Fibroblast of villous mesenchyme (primary cell): ENCODE measurements around the gene FAM117A. TPM values are rescaled to one million over a fixed set of nuclear protein-coding genes. Genes with fewer than 3 reads are reported as not detected.

Experiments used
- DNase-seq: peaks from one replicate; pipeline ENCODE4 v3.0.0-alpha.2; 2010; ENCODE audit warnings: low read depth
- H3K4me3 ChIP-seq: 2 replicates; pipeline ENCODE4 v1.5.1; 2011; ENCODE audit warnings: low read depth, mild to moderate bottlenecking, low read length
- total RNA-seq: library from RNA; depleted of rRNA; stranded (reverse); fragments of >200 nt; gene quantifications from 2 replicates; pipeline ENCODE4 v1.2.3, GENCODE V29; 2012
- TF ChIP-seq, protein P1 (sequence below): IDR thresholded peaks from 2 replicates; pipeline ENCODE4 v1.5.1; 2012; ENCODE audit warnings: low read depth, mild to moderate bottlenecking, low read length; ENCODE audit not compliant: insufficient read depth

Gene FAM117A, protein sequence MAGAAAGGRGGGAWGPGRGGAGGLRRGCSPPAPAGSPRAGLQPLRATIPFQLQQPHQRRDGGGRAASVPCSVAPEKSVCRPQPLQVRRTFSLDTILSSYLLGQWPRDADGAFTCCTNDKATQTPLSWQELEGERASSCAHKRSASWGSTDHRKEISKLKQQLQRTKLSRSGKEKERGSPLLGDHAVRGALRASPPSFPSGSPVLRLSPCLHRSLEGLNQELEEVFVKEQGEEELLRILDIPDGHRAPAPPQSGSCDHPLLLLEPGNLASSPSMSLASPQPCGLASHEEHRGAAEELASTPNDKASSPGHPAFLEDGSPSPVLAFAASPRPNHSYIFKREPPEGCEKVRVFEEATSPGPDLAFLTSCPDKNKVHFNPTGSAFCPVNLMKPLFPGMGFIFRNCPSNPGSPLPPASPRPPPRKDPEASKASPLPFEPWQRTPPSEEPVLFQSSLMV
- total RNA-seq = 1.7 and 1.9 TPM in 2 replicates

DNA sequence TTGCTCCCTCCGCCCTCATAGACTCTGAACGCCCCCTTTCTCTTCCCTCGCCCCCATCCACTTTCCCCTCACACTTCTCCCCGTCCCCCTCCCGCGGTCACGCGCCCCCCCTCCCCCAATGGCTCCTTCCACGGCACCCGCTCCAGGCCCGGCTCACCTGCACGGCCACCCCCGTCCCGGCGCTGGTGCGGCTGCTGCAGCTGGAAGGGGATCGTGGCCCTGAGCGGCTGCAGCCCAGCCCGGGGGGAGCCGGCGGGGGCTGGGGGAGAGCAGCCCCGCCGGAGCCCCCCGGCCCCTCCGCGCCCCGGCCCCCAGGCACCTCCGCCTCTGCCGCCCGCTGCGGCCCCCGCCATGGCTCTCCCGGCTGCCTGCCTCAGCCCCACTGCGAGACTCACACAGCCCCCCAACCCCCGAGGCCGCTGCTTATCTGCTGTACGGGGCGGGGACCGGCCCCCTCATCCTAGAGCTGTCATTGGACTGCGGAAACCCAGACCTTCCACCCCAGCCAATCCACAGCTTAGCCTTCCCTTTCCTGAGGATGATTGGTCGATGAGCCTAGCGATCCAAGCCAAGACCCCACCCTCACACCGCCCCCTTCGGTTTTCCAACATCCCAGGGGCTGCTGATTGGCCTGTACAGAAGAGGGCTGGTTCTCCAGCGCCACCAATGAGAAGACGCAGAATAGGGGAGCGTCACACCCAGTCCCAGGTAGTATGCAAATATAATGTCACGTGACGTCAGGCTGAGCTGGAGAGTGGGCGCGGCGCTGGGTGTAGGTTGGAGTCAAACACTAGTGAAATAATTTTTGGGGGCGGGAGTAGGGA, at the start of gene FAM117A:
Gene FAM117A, minus strand, starts transcription at position 397 of the 824 bp plus-strand sequence. Its CDS starts 44 bp downstream, at position 353.
- TF ChIP-seq, protein P1, sequence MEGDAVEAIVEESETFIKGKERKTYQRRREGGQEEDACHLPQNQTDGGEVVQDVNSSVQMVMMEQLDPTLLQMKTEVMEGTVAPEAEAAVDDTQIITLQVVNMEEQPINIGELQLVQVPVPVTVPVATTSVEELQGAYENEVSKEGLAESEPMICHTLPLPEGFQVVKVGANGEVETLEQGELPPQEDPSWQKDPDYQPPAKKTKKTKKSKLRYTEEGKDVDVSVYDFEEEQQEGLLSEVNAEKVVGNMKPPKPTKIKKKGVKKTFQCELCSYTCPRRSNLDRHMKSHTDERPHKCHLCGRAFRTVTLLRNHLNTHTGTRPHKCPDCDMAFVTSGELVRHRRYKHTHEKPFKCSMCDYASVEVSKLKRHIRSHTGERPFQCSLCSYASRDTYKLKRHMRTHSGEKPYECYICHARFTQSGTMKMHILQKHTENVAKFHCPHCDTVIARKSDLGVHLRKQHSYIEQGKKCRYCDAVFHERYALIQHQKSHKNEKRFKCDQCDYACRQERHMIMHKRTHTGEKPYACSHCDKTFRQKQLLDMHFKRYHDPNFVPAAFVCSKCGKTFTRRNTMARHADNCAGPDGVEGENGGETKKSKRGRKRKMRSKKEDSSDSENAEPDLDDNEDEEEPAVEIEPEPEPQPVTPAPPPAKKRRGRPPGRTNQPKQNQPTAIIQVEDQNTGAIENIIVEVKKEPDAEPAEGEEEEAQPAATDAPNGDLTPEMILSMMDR = no peak
- peak within 1 kb of the TSS; percentile 72 for H3K4me3 ChIP-seq
- DNase-seq = peak; percentile 97

DNA sequence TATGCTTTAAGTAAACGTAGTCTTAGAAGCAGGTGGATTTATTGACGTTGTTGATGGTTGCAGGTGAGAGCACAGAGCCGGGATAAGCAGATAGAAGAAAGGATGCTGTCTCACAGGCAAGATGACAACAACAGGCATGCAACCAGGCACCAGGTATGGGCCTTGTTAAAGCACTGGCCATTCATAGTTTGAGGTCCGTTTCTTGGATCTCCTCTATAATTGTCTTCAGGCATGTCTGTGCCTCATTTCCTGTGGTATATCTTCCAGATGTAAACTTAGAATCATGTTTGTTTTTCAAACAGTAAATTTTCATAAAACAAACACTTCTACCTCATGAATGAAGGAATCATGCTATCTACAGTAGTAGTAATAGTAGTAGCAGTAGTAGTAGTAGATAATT, 45.1 kb upstream of the FAM117A start:
- TF ChIP-seq, protein P1 = no peak
- H3K4me3 ChIP-seq = no peak overlapping the region
- no peak for DNase-seq

DNA sequence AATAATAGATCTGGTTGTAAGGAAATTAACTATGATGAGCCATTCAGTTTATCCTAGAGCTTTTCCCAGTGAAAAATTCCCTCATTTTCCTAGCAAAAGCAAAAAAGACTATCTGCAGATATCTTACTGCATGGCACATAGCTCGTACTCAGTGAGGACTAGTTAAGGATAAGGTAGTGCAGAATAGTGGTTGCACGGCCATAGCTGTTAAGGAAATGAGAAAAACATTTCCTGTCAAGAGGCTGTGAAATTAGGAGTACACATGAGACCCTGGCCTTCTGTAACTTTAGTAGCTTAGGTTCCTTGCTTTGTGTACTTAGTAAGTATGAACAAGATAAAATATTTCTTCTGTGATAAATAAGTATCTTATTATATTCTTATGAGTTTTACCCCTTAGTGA, 34.8 kb upstream of the FAM117A start:
- TF ChIP-seq, protein P1 = no peak
- DNase-seq = no peak
- no peak overlapping the region for H3K4me3 ChIP-seq

DNA sequence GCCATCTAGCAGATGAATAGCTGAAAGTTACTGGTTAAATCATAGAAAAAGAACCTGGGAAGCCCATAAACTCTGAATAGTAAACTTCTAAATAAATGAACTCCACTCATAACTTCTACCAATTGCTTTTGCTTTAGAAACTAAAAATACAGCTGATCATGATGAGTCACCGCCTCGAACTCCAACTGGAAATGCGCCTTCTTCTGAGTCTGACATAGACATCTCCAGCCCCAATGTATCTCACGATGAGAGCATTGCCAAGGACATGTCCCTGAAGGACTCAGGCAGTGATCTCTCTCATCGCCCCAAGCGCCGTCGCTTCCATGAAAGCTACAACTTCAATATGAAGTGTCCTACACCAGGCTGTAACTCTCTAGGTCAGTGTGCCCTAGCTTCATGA, 34.3 kb upstream of the FAM117A start:
- DNase-seq = peak; percentile 54
- TF ChIP-seq, protein P1 = no peak

DNA sequence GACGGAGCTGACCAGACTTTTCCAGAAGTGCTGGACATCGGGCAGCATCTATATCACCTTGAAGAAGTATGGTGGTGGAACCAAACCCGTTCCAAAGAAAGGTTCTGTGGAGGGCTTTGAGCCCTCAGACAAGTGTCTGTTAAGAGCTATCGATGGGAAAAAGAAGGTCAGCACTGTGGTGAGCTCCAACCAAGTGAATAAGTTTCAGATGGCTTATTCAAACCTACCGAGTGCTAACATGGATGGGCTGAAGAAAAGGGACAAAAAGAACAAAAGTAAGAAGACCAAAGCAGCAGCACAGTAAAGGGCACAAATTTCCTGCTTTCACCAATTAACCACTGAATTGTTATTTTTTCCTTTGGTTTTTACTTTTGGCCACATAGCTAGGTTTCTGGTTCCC, 31.4 kb upstream of the FAM117A start:
- TF ChIP-seq, protein P1 = no peak
- no peak for DNase-seq
- H3K4me3 ChIP-seq = no peak overlapping the region

More for the DNA sequence above, 34.3 kb upstream of the FAM117A start:
- H3K4me3 ChIP-seq = no peak overlapping the region

DNA sequence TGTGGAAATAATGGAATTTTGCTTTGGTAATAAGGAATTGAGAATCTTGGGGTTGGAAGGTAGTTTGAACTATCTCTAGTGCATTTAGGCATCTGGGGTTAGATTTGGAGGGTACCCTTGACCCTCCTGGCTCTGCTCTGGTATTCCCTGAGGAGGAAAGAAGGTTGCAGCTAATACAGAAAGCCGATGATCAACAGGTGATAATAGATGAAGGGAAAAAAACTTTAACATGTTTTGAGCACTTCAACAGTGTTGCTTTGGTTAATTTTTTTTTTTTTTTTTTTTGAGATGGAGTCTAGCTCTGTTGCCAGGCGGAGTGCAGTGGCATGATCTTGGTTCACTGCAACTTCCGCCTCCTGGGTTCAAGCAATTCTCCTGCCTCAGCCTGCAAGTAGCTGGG, 29.4 kb upstream of the FAM117A start:
- TF ChIP-seq, protein P1 = no peak
- H3K4me3 ChIP-seq = no peak overlapping the region
- DNase-seq = no peak
